Erythroblast (primary cell): ENCODE measurements around the gene MRPS2.
"Not testable (repeated sequence)": the region's sequence is repeated elsewhere in the genome, so short reads cannot be mapped to it uniquely, and the experiment has no call there.

Source experiments
- DNase-seq, 2 experiments: peaks; one replicate each; lab custom pipeline; 2025; lab: John Stamatoyannopoulos, UW
- GATA1 ChIP-seq: IDR thresholded peaks from 2 replicates; pipeline ENCODE4 v1.6.1; 2011; ENCODE audit warnings: low read depth, mild to moderate bottlenecking, control low read depth, low read length, moderate library complexity
- POLR2A ChIP-seq: IDR thresholded peaks from 2 replicates; pipeline ENCODE4 v1.6.1; 2011; ENCODE audit warnings: mild to moderate bottlenecking, low read length

The MRPS2 gene

GRCh38 chr9:135519179-135519971 lies 18.9 kb downstream of the MRPS2 start:
- no peak for DNase-seq
- TF ChIP-seq GATA1 (no peak), POLR2A (no peak)

GRCh38 chr9:135520916-135521607 lies 20.6 kb downstream of the MRPS2 start, which contains the start of gene LCN1:
Gene LCN1 (plus strand): TSS chr9:135521440. CDS start chr9:135521498, 58 bp downstream.
- TF ChIP-seq POLR2A (no peak), GATA1 (no peak)
- DNase-seq: no peak

- no peak for DNase-seq
- TF ChIP-seq POLR2A (no peak), GATA1 (no peak)
These were observed 21.2 kb downstream of the MRPS2 start for GRCh38 chr9:135521608-135522095.

GRCh38 chr9:135522137-135522877 lies 21.8 kb downstream of the MRPS2 start:
- DNase-seq: no peak
- TF ChIP-seq POLR2A (no peak), GATA1 (no peak)

- no peak for TF ChIP-seq GATA1
- no peak for TF ChIP-seq POLR2A
- DNase-seq: no peak
These were observed 22.4 kb downstream of the MRPS2 start for GRCh38 chr9:135522931-135523330.

- no peak for DNase-seq
- TF ChIP-seq POLR2A: no peak
- no peak for TF ChIP-seq GATA1
These were observed 23.1 kb downstream of the MRPS2 start for GRCh38 chr9:135523521-135524129.

GRCh38 chr9:135524130-135524861 lies 23.8 kb downstream of the MRPS2 start:
- no peak for TF ChIP-seq POLR2A
- TF ChIP-seq GATA1: no peak
- DNase-seq: no peak

GRCh38 chr9:135525241-135526088 lies 25.0 kb downstream of the MRPS2 start:
- no peak for TF ChIP-seq GATA1
- TF ChIP-seq POLR2A: no peak
- DNase-seq: no peak

- TF ChIP-seq POLR2A: no peak
- no peak for TF ChIP-seq GATA1
- no peak for DNase-seq
These were observed 25.7 kb downstream of the MRPS2 start for GRCh38 chr9:135526089-135526729.

- DNase-seq: no peak
- TF ChIP-seq GATA1 (no peak), POLR2A (no peak)
These were observed 26.5 kb downstream of the MRPS2 start for GRCh38 chr9:135526730-135527571.

- not testable (repeated sequence) for DNase-seq
These were observed 28.5 kb downstream of the MRPS2 start for GRCh38 chr9:135528842-135529435.
